HG03064 (cell line): ENCODE data around the gene HSD11B2.

Source experiments
- ATAC-seq: cut with Tn5 transposase; IDR thresholded peaks from one replicate; pipeline ENCODE4 v1.9.1; 2021; ENCODE audit warnings: low read depth; ENCODE audit not compliant: unreplicated experiment

Gene HSD11B2

DNA sequence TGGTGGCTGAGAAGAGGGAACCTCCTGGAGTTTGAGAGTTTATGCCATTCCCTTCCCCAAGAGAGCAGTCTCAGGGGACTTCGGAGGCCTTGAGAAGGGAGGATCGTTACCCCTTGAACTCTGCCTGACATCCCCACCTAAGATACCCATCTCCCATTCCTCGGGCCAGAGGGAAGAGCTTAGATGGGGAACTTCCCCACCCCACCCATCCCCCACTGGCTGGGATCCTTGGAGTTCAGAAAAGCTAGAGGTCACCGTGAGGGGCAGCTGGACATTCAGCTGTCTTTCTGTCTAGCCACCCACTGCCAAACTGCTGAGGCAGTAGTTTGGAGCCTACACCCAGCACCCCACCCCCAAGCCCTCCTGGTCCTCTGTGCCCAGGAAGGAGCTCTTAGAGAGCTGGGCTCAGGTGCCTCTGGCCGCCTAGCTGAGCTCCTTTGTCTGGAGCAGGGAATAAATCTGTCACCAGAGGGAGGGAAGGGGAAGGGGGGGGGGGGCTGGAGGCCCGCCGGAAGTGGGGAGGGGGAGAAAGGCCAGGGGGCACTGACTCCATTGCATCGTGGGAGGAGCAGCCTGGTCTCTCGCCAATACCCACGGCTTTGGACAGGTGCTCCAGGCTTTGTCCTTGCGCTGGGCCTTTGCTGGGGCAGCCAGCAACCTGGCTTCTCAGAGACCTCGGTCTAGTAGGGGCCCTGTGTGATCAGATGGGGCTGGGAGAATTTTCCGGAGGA, 1.0 kb downstream of the HSD11B2 start:
- ATAC-seq, result no peak

DNA sequence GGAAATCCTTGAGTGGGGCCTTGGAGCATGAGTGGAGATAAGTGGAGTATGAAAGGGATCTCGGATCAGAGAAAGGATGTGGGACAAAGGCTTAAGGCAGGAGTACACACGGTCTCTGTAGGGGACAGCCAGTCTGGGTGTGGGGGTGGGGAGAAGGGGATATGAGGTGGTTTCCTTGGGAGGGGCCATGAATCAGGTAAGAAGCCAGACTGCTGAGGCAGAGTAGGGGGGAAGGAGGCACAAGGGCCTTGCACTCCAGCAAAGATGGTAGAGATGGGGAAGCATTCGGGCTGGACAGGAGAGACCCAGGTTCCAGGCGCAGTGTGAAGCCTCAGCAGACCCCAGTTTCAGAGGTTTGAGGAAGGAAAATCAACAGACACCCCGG, 1.6 kb downstream of the HSD11B2 start:
- no peak for ATAC-seq

DNA sequence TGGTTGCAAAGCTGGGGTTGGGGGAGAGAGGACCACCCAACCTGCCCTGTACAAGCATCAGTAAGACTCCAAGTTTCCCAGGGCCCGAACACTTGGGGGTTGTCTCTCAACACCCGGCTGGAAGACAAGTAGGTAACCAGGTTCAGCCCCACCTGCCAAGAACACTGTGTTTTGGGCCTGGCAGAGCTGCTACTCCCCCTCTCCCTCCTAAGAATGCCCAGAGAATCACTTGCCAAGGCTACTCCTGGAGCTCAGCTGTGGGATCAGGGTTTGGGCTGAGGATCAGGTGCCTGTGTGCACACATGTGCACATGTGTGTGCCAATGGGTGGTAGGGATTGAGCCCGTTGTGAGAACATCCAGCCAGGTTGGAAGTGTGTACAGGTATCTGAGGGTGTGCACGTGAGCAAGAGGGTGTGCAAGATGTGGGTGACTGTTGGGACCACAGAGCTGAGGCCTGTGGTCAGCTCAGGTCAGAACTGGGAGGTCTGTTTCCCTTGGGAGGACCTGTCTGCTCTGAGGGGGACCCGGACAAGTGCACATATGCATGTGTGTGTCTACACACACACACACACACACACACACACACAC, 2.3 kb downstream of the HSD11B2 start:
- ATAC-seq, result no peak

DNA sequence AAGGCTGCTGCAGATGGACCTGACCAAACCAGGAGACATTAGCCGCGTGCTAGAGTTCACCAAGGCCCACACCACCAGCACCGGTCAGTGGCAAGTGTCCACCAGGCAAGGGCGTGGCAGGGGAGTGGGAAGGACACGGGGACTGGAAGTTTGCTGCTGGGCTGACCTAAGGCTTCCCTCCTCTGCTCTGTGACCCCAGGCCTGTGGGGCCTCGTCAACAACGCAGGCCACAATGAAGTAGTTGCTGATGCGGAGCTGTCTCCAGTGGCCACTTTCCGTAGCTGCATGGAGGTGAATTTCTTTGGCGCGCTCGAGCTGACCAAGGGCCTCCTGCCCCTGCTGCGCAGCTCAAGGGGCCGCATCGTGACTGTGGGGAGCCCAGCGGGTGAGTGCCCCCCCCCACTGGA, 4.8 kb downstream of the HSD11B2 start:
- no peak for ATAC-seq

DNA sequence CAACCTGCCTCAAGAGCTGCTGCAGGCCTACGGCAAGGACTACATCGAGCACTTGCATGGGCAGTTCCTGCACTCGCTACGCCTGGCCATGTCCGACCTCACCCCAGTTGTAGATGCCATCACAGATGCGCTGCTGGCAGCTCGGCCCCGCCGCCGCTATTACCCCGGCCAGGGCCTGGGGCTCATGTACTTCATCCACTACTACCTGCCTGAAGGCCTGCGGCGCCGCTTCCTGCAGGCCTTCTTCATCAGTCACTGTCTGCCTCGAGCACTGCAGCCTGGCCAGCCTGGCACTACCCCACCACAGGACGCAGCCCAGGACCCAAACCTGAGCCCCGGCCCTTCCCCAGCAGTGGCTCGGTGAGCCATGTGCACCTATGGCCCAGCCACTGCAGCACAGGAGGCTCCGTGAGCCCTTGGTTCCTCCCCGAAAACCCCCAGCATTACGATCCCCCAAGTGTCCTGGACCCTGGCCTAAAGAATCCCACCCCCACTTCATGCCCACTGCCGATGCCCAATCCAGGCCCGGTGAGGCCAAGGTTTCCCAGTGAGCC, 5.8 kb downstream of the HSD11B2 start:
- ATAC-seq, result no peak

DNA sequence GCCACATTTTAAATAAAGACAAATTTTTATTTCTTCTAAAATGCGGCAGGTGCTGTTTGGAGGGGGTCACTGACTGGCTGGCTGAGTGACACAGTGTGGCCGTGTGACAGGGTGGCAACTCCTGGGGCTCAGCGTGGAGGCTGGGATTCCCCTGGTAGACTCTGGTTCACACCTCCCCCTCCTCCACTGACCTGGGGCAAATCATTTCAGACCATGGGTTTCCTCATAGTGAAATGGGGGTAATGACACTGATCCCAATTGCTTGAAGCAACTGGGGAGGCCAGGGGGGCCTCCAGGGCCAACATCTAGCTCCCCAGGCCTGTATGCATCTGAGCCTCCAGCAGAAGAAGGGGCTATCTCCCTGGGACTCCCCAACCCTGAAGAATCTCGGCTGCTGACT, 6.6 kb downstream of the HSD11B2 start:
- ATAC-seq, result no peak

DNA sequence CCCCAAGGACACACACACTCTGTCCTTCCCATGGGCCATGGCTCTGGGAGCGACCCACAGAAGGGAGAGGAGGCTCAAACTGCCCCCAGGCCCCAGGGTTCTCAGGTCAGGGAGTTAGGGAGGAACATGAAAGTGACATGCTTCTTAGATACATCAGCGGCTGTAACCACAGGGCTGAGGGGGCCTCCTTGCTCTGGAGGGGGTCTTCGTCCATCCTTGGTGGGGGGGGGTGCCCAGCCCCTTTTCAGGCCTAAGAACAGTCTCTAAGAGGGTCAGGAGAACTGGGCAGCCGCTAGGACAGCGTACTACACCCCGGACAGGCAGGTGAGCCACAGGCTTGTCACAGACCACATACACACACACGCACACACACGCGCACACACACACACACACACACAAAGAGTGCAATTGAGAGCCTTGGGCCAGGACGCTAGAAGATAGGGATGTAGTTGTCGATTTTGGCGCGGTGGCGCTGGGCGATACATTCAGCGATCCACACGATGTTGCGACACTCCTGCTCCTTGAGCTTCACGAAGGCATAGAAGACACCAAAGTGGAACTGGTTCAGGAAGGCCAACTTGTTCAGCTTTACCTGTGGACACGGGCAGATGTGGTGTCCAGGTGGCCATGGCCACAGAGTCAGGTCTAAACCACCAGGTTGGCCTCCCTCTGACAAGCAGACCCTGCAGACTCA, 7.3 kb downstream of the HSD11B2 start:
- no peak for ATAC-seq

DNA sequence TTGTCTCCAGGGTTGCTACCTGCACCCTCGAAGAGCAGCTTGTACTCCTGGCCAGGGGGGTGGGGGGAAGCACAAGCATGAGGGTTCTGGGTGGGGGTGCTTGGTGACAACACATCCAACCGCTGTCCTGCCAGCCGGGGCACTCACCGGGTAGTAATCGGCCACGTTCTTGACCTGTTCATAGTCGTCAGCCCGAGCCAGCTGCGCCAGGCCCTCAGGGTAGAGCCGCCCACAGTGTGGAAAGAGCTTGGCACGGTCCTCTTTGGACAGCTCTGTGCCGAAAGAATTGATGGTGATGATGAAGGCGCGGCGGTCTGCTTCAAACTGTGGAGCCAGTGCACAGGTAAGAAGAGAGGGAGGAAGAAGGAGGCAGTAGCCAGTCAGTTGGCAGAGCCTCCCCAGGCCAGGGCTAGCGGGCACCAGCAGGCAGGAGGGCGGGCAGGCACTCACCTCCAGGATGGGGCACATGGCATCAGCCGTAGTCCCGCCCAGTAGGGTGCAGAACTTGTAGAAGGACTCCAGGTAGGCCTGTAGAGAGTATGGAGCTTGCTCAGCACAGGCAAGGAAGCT, 8.0 kb downstream of the HSD11B2 start:
- no peak for ATAC-seq

DNA sequence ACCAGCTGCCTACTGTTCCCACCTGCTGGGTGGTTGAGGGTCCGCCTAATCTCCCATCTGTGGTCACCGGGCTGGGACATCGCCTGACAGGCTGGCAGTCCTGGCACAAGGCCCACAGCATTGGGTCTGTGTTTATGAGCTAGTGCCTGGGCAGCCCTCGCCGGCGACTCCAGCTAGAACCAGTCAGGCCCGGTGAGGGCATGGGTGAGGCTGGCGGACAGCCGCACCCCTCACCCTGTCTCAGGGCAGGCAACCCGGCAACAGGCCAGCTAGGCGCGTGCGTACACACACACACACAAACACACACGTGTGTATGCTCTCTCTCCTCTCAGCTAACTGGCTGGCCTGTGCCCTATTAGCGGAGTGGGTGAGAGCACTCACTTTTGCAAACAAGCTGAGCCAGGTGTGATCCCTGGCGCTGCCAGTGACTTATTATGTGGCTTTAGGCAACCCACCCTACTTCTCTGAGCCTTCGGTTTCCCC, 10.4 kb downstream of the HSD11B2 start:
- ATAC-seq, result no peak

DNA sequence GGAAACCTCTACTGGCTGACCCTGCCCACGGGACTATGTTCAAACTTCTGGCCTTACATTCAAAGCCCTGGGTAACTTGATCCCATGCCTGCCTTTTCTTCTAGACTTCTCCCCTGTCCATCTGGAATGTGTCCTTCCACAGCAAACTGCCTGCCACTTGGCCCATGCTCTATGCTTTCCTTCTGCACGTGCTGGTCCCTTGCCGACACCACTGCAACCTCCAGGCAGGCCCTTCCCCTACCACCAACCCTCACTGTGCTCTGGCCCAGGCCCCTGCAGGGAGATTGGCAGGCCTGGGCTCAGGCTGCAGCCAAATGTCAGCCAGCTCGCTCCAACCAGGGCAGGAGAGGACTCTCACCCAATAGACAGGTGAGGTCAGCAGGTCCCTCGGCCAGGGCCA, 11.0 kb downstream of the HSD11B2 start:
- ATAC-seq, result no peak

DNA sequence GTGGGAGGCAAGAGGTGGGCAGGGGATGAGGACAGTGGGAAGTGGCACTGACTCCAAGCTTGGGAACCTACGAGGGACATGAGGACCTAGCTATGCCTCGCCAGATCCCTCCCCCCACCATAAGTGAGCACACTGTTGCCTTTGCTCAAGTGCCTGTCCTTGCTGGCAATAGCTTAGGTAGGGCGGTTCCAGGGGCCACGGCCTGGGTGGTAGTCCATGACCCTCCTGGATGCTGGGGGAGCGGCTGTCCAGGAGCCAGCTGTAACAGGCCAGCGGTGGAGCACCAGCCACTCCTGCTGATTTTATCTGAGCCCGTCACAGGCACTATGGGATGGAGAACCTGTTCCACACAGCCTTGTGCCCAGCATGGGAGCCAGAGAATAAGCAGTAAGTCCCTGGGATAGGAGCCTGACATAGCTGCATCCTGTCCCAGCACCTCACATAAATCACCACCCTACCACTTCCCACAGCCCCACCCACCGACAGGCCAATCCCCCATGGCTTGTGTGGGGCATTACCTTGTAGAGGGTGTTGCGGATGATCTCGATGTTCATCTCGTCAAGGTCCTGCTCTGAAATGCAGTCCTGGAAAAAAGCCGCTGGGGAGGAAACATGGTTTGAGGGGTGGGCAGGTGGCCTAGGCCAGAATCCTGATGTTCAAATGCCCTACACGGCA, 11.8 kb downstream of the HSD11B2 start:
- no peak for ATAC-seq

DNA sequence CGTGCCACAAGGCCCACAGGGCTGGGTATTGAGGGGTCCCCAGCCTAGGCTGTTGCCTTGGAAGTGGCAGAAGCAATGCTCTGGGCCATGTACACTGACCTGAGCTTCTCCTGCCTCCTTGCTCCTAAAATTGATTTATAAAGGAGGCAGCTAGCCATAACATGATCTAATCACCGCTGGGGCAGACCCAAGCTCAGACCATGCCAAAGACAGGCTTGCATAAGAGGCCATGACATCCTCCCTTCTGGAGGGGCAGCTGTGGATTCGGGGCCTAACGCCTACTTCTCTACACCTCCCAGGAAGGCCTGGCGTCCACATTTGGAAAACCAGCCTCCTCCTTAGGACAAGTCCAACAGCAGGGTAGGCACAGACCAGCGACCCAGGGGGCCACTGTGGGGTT, 12.3 kb downstream of the HSD11B2 start:
- no peak for ATAC-seq

DNA sequence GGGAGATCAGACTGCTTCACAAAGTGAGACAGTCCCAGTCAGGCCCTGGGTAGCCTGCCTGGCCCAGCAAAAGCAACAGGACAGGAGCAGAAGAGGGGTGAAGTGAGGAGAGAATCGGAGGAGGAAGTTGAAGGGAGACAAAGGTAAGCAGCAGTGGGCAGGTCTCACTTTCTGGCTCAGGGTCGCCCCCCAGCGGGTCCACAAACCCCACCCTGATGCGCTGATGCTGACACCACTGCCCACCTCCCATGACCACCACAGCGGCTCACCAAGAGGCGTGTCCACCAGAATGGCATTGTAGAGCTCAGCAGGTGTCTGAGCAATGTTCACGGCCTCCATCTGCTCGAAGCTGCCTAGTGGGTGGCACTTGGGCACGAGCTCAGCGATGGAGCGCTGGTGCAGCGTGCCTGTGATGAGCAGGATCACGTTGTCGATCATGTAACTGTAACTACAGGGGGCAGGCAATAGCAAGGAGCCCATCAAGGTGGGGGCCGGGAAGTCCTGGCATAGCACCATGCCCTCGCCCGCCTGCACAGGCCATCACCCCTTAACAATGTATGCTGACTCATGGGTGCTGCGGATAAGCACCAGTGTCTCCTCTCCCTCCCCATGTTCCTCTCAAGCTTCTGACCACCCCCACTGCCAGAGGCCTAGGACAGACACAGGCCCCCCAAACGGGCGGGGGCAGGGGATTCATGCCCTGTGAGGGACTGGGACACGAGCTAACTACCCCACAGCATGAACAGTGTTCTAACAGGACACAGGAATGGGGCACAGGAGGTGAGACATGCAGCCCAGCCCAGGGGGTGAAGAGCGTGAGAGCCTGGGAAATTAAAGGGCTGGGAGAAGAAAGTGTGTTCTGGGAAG, 13.6 kb downstream of the HSD11B2 start:
- ATAC-seq, result no peak

DNA sequence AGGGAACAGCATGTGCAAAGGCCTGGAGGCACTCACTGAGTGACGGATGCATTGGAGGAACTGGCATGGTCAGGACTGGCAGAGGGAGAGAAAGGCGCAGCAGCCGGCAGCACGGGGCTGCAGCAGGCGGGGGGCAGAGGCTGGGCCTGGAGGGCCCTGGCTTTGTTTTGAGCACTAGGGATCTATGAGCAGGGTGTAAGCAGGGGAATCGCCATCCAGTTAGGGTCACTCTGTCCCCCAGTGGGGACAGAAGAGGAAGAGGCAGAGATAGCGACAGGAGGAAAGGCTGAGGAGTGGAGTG, 14.2 kb downstream of the HSD11B2 start:
- ATAC-seq, result no peak

DNA sequence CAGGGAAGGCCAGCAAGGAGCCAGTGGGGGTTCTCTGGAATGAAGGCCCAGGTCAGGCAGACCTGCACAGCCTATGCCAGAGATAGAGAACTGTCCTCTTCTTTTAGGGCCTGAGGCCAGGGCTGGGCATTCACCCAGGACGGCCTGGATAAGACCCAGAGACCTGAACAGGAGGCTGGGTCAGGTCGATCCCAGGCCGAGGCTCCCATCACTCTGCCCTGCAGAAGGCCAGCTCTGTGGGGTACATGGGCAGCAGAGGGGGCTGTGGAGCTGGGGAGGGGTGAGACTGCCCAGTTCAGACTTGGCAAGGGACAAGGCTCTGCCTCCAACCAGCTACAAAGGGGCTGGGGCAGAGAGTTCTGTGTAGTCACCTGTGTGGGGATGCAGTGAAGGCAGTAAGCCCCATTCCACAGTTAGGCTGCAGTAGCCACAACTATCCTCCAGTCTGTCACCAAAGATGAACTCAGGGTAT, 14.6 kb downstream of the HSD11B2 start:
- ATAC-seq, result no peak

DNA sequence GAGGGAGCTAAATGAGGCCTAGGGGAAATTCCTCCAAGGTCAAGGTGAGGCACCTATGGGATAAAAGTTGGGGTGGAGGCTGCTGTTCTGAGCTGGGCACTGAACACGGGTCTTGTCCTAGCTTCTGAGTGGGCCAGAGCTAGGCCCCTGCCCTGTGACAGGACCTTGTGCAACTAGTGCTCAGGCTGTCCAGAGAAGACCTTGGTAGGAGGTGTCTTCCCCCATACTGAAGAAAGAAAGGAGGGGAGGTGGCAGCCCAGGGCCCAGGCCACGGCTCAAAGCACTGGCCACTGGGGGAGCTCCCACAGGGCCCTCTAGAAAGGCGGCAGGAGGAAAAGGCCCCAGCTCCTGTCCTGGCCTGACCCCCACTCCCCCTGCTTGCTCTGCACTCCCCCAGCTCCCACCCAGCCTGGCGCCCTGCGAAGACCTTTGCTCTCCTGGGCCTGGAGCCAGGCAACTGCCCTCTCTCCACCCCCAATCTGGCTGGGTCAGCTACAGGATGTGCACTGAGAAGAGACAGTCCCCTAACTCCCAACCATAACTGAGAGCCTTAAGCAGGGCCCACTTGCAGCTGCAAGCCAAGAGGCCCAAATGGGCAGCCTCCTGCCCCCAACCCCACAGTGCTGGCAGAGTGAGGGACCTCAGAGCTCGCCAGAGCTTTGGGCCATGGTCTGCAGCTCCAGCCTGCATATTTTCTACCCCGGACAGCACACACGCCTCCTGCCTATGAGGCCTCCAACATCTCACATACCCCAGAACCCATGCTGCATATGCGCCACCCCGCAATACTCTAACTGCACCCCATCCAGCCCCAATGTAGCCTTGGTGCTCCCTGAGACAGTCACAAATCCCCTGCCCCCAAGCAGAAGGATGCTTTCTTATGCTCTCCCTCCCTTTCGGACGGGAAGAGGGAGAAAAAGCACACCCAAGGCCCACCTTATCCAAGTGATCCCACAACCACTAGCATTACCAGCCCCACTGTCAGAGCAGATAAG, 15.3 kb downstream of the HSD11B2 start:
- ATAC-seq, result no peak

DNA sequence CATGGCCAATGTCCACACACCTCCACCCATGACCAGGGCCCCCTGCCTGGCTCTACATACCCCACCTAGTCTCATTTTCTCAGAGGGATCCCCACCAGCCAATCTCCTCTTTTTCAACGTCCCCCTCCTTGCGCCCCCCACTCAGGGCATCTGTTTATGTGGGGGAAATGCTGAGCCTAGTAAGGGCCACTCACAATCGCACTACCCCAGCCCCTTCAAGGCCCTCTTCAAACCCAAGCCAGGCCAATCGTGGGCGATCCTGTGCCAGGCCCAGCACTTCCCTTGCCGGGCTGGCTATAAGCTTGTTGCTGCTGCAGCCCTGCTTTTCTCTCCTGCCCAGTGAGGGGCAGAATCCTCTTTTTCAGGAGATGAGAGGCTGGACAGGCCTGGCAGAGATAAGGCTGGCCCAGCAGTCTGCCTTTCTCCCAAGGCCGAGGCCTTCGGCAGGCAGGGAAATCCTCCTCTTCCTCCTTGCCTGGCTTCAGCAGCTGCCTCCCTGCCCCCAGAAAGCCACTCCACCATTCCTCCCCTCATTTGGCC, 16.1 kb downstream of the HSD11B2 start:
- no peak for ATAC-seq

DNA sequence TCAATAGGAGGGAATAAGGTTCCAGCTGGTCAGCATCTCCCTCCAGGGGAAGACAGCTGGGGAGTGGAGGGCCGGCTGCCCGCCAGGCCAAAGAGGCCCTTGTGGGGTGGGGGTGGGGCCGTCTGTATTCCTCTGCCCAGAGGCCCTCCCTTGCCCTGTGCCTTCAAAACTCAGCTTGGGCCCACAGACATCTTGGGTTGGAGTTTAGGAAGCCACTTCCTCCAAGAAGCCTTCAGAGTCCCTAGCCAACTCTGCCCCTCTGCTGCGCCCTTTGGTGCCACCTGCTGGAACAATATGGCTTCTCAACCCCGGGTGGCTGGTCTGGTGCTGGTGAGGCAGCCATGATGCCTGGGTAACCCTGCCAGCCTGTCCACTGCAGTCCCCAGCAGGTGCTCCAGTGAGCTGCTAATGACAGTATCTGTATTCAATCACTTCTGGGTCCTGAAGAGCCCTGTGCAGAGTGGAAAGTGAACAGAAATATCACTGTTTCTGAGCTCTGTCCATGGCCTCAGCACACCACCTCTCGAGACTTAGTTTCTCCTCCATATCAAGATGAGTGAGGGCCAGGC, 16.7 kb downstream of the HSD11B2 start:
- ATAC-seq, result no peak
